Activated CD4-positive, alpha-beta T cell treated with anti-CD3 and anti-CD28 coated beads, Interleukin-10, Interleukin-2, amounts not matched to agents 100 ng/mL and 50 ng/mL, durations not matched to agents 16 hours and 8 hours (primary cell): ENCODE measurements around the gene KIF6.

Source experiments
- DNase-seq: peaks from one replicate; pipeline ENCODE4 v3.0.0-alpha.2; 2020

Gene KIF6

DNA sequence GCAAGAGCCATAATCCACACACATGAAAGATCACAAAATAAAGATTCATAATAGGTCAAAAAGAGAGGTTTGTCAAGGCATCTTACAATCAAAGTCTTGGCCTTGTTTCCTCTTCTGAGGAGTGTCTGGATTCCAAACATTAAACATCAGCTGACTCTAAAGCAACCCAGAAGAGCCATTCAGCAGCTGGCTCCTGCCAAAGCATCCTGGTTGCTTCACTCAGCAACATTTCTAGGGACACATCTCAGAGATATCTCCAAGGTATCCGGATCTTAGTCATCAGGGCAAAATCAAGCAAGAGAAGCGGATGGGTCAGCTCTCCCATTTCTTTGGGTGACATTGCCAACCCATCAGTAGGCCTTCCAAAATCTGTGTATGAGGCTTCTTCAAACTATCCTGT lies 139.6 kb downstream of the KIF6 start:
- DNase-seq, result no peak

- DNase-seq, result no peak
Measured at GRCh38 chr6:39577446-39578165, 147.6 kb downstream of the KIF6 start.

DNA sequence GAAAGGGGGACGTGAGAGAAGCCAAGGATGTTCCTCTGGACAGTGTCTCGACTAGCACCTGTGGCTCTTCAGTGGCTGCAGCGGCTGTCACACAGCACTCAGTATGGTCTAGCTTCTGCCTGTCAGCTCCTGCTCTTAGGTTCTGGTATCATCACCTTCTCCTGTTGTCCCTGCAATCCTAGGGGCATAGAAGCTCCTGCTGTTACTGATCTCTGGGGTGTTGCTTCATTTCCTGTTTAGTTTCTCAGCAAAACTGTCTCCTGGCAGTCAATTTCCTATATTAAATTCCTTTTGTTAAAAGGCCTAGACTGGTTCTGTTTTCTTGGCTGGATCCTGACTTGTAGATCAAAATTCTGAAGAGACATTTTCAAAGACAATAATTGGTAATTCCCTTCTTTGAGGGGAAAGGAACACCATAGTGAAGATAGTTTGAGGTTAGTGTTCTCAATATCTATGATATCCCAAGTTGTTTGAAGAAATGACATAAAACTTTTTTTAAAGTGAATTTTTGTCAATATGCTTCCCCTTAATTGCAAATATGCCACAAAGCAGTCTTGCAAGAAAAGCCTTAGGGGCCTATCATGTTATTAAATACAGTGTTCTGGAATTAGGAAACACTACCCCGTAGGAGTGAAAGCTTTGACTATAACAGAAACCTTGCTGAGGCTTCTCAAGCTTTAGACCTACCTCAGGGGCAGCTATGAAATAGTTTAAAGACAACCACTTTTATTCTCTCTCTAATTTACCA lies 148.5 kb downstream of the KIF6 start:
- DNase-seq, result no peak

DNA sequence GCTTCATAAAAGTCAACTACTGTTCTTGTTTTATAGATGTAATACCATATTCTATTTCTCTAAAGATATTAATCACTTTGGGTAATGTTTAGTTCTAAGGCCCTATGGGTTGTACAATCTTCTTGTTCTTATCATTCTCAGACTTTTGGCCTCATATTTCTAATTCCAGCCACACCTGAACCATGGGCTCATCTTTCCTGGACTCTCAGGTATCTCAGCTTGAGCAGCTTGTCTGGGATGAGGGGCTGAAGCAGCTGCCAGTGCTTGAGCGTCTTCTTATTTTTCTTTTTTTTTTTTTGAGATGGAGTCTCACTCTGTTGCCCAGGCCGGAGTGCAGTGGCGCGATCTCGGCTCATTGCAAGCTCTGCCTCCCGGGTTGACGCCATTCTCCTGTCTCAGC lies 150.2 kb downstream of the KIF6 start:
- DNase-seq, result no peak

- no peak for DNase-seq
Measured at GRCh38 chr6:39573541-39573940, 151.7 kb downstream of the KIF6 start.

DNA sequence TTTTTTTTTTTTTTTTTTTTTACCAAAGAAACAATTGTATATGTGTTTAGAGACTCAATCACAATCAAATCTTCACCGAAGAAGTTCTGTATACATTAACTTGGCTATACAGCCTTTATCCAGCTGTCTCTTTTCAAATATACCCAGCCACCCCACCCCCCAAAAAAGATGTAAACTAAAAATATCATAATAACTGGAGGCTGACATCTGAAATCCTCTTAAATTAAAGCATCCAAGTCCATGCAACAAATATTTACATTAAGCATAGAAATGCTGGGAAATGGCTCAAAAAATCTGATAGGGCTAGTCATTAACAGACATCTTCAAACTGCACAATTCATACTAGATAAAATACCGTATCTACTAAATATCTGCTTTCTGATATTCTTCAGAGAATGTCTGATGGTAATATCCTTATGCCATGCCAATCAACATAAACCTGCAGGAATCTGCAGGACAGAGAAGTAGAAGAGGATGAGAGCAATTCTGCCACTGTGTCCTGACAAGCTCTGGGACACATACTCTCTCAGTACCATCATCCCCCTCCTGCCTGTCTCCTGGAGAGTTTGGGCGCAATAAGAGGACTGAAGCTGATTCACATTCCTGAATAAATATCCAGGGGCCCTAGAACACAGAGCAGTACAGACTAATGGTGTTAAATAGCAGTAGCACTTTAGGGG lies 152.4 kb downstream of the KIF6 start:
- no peak for DNase-seq

DNA sequence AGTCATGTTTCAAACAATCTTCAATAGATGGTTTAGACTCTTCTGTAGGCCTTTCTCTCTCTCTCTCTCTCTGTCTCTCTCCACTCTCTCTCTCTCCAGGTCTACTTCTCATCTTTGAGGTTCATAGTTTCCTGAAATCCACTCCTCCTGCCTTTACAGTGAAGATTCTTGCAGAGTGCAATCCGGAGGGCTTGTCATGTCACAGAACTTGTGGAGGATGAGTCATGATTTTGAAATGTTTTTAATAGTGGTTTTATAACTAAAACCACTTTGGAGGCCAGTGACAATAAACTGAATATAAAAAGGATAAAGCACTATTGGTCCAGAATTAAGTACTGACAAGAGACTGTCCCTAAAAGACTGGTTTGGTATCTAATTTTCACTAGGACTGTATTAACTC lies 156.3 kb downstream of the KIF6 start:
- DNase-seq, result no peak

GRCh38 chr6:39567091-39567490 lies 158.1 kb downstream of the KIF6 start:
- DNase-seq, result no peak

DNA sequence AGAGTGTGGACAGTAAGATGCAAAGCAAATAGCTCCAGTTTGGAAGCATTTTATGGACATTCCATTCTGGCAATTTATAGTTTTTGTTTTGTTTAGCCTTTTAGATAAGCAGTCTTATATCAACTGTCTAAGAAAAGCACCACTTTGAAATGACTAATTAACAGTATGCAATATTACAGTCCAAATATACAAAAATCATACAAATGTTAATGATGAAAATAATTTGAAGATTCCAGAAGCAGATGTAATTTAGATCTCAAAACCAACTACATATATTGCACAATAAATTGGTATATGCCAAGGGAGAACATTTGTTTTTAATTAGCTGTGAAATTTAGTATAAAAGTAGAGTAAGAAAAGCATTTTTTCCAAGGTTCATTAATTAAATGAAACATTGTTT lies 158.8 kb downstream of the KIF6 start:
- DNase-seq, result no peak

- no peak for DNase-seq
Measured at GRCh38 chr6:39565956-39566355, 159.3 kb downstream of the KIF6 start.

DNA sequence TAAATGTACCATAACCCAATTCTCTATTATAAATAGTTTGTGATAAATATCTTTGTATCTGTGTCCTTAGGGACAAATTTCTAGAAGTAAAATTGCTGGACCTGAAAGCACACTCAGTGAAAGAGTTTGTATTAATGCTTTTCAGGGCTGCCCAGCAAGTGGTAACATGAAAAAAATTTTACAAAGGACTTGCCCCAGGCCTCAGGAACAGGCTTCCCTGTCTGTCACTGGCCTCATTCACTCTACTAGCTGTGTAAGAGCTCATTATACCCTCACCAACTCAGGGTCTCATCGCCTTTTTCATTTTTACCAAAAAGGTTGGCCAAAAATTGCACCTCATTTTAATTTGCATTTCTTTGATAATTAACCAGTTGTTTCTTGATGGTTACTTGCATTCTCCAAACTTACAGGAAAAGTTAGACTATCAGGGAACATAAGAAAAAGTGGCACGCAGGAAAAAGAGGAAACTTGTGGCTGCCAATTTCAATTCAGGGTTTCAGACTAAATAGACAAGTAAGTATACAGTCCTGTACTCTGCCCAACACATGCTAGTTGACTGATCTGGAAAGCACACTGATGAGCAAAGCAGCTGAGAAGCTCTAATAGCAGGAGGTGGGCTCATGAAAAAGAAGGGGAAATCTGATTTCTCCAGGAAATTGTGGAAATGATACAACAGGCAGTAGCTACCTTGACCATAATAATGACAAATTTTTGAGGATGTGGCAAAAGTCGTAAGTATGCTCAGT lies 161.5 kb downstream of the KIF6 start:
- no peak for DNase-seq

DNA sequence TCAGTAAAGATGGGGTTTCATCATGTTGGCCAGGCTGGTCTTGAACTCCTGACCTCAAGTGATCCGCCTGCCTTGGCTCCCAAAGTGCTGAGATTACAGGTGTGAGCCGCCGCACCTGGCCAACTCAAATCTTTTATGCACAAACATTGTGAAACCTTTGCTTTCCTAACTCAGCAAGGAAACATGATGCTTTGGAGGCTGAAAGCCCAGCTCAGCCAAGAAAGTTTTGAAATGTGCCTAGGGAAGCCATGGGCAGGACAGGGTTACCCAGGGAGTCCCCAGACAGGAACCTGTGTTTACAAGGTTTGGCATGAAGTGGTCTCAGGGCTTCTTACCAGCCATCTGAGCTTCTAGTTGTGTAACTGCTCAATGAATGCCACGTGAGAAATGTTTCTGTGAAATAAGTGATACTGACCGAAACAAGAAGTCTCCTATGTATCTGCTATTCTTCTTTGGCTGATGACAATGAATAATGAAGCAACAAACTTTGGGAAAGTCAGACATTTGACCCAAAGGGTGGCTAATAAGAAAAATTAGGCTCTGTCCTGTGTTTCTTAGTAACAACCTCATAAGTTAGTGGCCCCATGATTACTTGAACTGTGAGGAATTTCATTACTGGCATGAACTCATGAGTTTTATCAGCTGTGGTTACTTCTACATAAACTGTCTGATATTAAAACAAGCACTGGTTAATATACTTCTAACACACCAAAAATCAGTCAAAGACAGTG lies 163.5 kb downstream of the KIF6 start:
- DNase-seq, result no peak

GRCh38 chr6:39560915-39561314 lies 164.3 kb downstream of the KIF6 start:
- no peak for DNase-seq

GRCh38 chr6:39558591-39559190 lies 166.5 kb downstream of the KIF6 start:
- DNase-seq, result no peak

- no peak for DNase-seq
Measured at GRCh38 chr6:39558079-39558478, 167.1 kb downstream of the KIF6 start.

DNA sequence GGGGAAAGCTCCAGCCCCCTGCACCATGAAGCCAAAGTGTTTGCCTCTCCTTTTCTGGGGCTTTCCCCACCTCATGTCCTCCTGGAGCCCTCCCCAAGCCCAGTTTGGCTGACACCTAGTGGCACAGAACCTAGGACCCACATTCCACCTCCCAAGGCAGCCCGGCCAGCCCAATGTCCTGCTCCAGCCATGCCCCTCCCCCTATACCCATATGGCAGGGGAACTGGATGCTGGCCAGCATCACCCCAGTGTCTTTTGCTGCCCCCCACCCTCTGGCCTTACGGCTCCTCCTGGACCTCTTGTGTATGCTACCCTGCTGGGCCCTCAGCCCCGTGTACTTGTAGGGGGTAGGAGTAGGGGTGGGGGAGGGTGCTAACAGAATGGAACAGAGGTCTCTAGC lies 170.1 kb downstream of the KIF6 start:
- no peak for DNase-seq

- DNase-seq, result no peak
Measured at GRCh38 chr6:39553860-39554802, 171.1 kb downstream of the KIF6 start.

GRCh38 chr6:39553029-39553428 lies 172.2 kb downstream of the KIF6 start:
- no peak for DNase-seq

- no peak for DNase-seq
Measured at GRCh38 chr6:39550191-39550590, 175.0 kb downstream of the KIF6 start.

- no peak for DNase-seq
Measured at GRCh38 chr6:39546731-39547130, 178.5 kb downstream of the KIF6 start.

- DNase-seq, result no peak
Measured at GRCh38 chr6:39543950-39544349, 181.3 kb downstream of the KIF6 start.
